ENCODE results near the gene PORCN.

DNA sequence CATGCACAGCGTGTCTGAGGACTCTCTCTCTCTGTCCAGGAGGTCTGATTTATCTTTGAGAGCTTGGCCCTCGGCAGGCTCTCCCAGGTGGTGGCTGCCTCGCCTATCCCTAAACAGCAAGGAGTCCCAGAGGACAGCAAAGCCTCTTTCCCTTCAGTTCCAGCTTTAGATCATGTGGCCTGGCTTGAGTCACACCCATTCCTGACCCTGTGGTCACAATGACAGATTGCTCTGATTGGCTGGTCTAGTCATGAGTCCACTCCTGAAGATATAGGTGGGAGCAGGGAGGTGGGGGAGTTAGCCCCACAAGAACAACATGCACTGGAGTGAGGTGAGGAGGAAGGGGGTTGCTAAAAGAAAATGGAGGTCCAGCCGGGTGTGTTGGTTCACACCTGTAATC lies 12.1 kb upstream of the PORCN start:
- TF ChIP-seq POLR2A (IDR thresholded peaks at IDR 0.05) = no peak
- TF ChIP-seq, protein P1, sequence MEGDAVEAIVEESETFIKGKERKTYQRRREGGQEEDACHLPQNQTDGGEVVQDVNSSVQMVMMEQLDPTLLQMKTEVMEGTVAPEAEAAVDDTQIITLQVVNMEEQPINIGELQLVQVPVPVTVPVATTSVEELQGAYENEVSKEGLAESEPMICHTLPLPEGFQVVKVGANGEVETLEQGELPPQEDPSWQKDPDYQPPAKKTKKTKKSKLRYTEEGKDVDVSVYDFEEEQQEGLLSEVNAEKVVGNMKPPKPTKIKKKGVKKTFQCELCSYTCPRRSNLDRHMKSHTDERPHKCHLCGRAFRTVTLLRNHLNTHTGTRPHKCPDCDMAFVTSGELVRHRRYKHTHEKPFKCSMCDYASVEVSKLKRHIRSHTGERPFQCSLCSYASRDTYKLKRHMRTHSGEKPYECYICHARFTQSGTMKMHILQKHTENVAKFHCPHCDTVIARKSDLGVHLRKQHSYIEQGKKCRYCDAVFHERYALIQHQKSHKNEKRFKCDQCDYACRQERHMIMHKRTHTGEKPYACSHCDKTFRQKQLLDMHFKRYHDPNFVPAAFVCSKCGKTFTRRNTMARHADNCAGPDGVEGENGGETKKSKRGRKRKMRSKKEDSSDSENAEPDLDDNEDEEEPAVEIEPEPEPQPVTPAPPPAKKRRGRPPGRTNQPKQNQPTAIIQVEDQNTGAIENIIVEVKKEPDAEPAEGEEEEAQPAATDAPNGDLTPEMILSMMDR (IDR thresholded peaks at IDR 0.05) = no peak

Data from body of pancreas (tissue), 4 donors.